Spinal cord (tissue), 10 donors: ENCODE measurements around the gene SLC4A8. TPM values are rescaled to one million over a fixed set of nuclear protein-coding genes. Genes with fewer than 3 reads are reported as not detected.

ENCODE experiments used
- DNase-seq, 6 donors: peaks; one replicate each; pipeline versions ENCODE4 v3.0.0 to v3.0.0-alpha.2; 2013 to 2015; ENCODE audit warnings: low spot score in 6 of 6, low read depth in 4 of 6
- H3K27ac ChIP-seq: one replicate; pipeline ENCODE4 v1.5.1; 2013; ENCODE audit warnings: low read depth, low read length, control low read depth
- H3K27me3 ChIP-seq: one replicate; pipeline ENCODE4 v1.6.1; 2013; ENCODE audit warnings: low read length; ENCODE audit not compliant: control insufficient read depth, insufficient read depth
- H3K36me3 ChIP-seq: one replicate; pipeline ENCODE4 v1.6.1; 2013; ENCODE audit warnings: low read length; ENCODE audit not compliant: control insufficient read depth, insufficient read depth
- H3K4me1 ChIP-seq: one replicate; pipeline ENCODE4 v1.6.1; 2013; ENCODE audit warnings: low read length; ENCODE audit not compliant: control insufficient read depth, insufficient read depth
- H3K4me3 ChIP-seq: one replicate; pipeline ENCODE4 v1.5.1; 2013; ENCODE audit warnings: low read depth, low read length, control low read depth
- H3K9me3 ChIP-seq: one replicate; pipeline ENCODE4 v1.6.1; 2013; ENCODE audit warnings: low read length; ENCODE audit not compliant: control insufficient read depth, insufficient read depth
- WGBS: methylation state at CpG from one replicate; pipeline ENCODE4 v1.1.5; 2013; ENCODE audit warnings: missing lambda C conversion rate; ENCODE audit not compliant: insufficient coverage; 5-methylcytosine and 5-hydroxymethylcytosine counted together
- polyA plus RNA-seq, 2 donors: library from polyadenylated mRNA; unstranded; fragments of 120-200 nt; gene quantifications; one replicate each; pipeline ENCODE4 v1.2.1, GENCODE V29; 2013; ENCODE audit not compliant: insufficient read length in 2 of 2
- total RNA-seq, 2 donors: library from RNA; depleted of rRNA in 1 of 2; stranded (reverse); fragments of 120-200 nt in 1 of 2; fragments of >200 nt in 1 of 2; gene quantifications; one replicate each; pipeline versions ENCODE4 v1.2.3 to v1.2.4, GENCODE V29; 2013 to 2014
- donor health status: healthy.

Gene SLC4A8
- total and polyA plus RNA-seq, 4 donors = 10.9 to 30.0 (median 20.9) TPM

DNA sequence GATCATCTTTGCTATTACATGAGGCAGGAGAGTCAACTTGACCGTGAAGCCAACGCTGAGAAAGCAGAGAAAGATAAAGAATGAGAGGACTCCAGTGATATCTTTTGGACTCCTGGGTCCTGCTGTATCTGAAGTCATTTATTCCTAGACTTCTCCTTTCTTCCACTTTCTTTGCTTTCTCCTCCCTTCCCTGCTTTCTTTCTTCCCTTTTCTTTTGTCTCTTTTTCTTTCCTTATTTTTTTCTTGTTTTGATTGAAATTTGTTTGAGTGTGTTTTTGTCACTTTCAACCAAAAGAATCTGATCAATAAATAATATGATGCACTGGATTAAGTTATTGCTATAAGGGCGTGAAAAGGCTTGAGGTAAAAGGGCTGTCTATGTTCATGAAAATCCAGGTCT lies 20.0 kb upstream of the SLC4A8 start:
- H3K36me3 ChIP-seq = no peaks in the 10 kb centered on the region
- no peaks in the 10 kb centered on the region for H3K27me3 ChIP-seq
- DNase-seq = no peak
- no peak overlapping the region for H3K27ac ChIP-seq
- H3K4me3 ChIP-seq = no peak overlapping the region
- whole genome bisulfite sequencing = 100% methylated on average over 1 of the region's 3 CpGs
- no peaks in the 10 kb centered on the region for H3K4me1 ChIP-seq
- no peaks in the 10 kb centered on the region for H3K9me3 ChIP-seq

- no peak overlapping the region for H3K4me3 ChIP-seq
- H3K27ac ChIP-seq = no peak overlapping the region
- H3K9me3 ChIP-seq = no peaks in the 10 kb centered on the region
- DNase-seq = no peak
- WGBS = no CpG with 5 or more reads among the region's 3 CpGs
- H3K36me3 ChIP-seq = no peaks in the 10 kb centered on the region
- H3K4me1 ChIP-seq = no peaks in the 10 kb centered on the region
- no peaks in the 10 kb centered on the region for H3K27me3 ChIP-seq
Measured at GRCh38 chr12:51405801-51406207, 18.8 kb upstream of the SLC4A8 start.

DNA sequence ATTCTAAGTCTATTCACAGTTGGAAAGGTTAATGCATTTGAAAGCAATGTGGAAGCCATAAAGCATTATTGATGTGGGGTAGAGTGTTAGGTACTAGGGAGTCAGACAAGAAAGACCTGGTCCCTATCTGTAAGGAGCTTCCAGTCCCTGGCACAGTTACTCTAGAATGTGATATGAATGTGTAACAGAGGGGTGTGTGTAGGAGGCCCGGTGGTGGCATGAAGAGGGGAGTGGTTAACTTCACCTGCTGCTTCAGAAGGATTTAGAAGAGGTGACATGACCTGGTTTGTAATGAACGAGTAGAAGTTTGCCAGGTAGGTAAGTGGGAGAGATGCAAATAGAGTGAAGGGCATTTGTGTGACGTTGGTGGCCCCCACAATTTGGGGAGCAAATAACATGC lies 18.3 kb upstream of the SLC4A8 start:
- H3K27ac ChIP-seq = no peak overlapping the region
- DNase-seq = no peak
- H3K4me3 ChIP-seq = no peak overlapping the region
- WGBS = 62% methylated on average over 3 of the region's 3 CpGs
- no peaks in the 10 kb centered on the region for H3K4me1 ChIP-seq
- no peaks in the 10 kb centered on the region for H3K9me3 ChIP-seq
- no peaks in the 10 kb centered on the region for H3K36me3 ChIP-seq
- H3K27me3 ChIP-seq = no peaks in the 10 kb centered on the region

DNA sequence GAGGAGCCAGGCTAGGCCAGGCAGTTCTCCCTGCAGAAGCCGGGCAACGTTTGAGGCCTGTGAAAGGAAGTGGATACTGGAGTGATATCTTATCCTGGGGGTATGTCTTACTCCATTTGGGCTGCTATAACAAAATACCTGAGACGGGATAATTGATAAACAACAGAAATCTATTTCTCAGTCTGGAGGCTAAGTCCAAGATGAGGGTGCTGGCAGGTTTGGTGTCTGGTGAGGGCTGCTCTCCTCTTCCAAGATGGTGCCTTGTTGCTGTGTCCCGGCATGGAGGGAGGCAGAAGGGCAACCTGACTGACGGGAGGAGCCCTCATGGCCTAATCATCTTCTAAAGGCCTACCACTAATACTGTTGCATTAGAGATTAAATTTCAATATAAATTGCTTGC lies 17.8 kb upstream of the SLC4A8 start:
- DNase-seq = no peak
- no peaks in the 10 kb centered on the region for H3K27me3 ChIP-seq
- 86% methylated on average over 3 of the region's 5 CpGs for WGBS
- H3K9me3 ChIP-seq = no peaks in the 10 kb centered on the region
- H3K36me3 ChIP-seq = no peaks in the 10 kb centered on the region
- no peaks in the 10 kb centered on the region for H3K4me1 ChIP-seq
- H3K27ac ChIP-seq = no peak overlapping the region
- H3K4me3 ChIP-seq = no peak overlapping the region

- H3K36me3 ChIP-seq = no peaks in the 10 kb centered on the region
- DNase-seq = no peak
- no peaks in the 10 kb centered on the region for H3K27me3 ChIP-seq
- 66% methylated on average over 4 of the region's 4 CpGs for WGBS
- H3K9me3 ChIP-seq = no peaks in the 10 kb centered on the region
- H3K4me1 ChIP-seq = no peaks in the 10 kb centered on the region
- no peak overlapping the region for H3K27ac ChIP-seq
- H3K4me3 ChIP-seq = no peak overlapping the region
Measured at GRCh38 chr12:51407604-51408003, 17.0 kb upstream of the SLC4A8 start.

DNA sequence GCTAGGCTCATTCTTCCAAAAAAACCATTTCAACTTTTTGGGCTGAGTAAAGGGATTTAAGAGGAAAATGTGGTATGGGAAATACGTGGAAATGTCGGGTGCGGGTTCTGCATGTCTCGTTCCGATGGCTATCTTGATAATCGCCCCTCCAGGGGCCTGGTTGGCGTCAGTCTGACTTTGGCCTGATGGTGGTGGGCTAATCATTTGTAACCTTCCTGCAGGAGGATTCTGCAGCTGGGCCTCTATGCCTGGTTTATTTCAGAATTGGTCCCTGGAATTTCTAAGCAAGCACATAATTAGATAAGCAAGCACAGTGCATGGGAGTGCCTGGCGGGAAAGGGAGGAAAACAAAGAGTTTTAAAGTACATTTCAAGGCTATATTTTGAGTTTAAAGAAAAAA lies 14.8 kb upstream of the SLC4A8 start:
- 95% methylated on average over 7 of the region's 8 CpGs for WGBS
- no peak for DNase-seq
- no peaks in the 10 kb centered on the region for H3K4me1 ChIP-seq
- no peaks in the 10 kb centered on the region for H3K27me3 ChIP-seq
- no peak overlapping the region for H3K27ac ChIP-seq
- H3K36me3 ChIP-seq = no peaks in the 10 kb centered on the region
- no peak overlapping the region for H3K4me3 ChIP-seq
- H3K9me3 ChIP-seq = no peaks in the 10 kb centered on the region

GRCh38 chr12:51413149-51413548 lies 11.5 kb upstream of the SLC4A8 start:
- Histone ChIP-seq H3K4me3 (no peak overlapping the region), H3K27me3 (no peaks in the 10 kb centered on the region), H3K36me3 (no peaks in the 10 kb centered on the region), H3K4me1 (no peaks in the 10 kb centered on the region), H3K27ac (no peak overlapping the region), H3K9me3 (no peaks in the 10 kb centered on the region)
- DNase-seq = no peak

DNA sequence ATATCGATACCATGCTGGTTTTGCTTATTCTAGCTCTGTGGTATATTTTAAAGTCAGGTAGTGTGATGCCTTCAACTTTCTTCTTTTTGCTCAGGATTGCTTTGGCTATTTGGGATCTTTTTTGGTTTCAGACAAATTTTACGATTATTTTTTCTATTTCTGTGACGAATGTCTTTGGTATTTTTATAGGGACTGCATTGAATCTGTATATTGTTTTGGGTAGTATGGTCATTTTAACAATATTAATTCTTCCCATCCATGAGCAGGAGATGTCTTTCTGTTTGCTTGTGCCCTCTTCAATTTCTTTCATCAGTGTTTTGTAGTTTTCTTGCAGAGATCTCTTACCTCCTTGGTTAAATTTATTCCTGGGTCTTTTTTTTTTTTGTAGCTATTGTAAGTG lies 10.8 kb upstream of the SLC4A8 start:
- no peaks in the 10 kb centered on the region for H3K9me3 ChIP-seq
- WGBS = 88% methylated on average over 1 of the region's 3 CpGs
- no peaks in the 10 kb centered on the region for H3K4me1 ChIP-seq
- H3K27me3 ChIP-seq = no peaks in the 10 kb centered on the region
- no peak for DNase-seq
- H3K27ac ChIP-seq = no peak overlapping the region
- H3K36me3 ChIP-seq = no peaks in the 10 kb centered on the region
- H3K4me3 ChIP-seq = no peak overlapping the region

DNA sequence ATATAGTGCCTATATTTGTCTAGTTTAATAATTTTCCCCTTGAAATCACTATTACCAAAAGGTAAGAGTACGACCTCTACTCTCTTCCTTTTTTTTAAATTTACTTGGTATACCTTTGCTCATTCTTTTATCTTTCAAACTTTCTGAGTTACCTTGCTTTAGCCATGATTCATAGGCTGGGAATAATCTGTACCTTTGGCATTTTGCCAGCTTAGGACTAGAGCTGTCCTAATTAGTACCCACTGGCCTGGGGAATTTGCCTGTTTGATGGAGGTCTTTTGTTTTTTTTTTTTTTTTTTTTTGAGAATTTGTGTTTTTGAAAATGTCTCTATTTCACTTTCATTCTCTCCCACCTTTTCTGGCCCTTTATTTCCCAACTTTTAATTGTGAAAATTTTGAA lies 8.7 kb upstream of the SLC4A8 start:
- WGBS = no CpG with 5 or more reads among the region's 1 CpG
- Histone ChIP-seq H3K27ac (no peak overlapping the region), H3K27me3 (no peaks in the 10 kb centered on the region), H3K36me3 (no peaks in the 10 kb centered on the region), H3K4me3 (no peak overlapping the region), H3K9me3 (no peaks in the 10 kb centered on the region), H3K4me1 (peaks cover 3% of the 10 kb centered on the region)
- no peak for DNase-seq

DNA sequence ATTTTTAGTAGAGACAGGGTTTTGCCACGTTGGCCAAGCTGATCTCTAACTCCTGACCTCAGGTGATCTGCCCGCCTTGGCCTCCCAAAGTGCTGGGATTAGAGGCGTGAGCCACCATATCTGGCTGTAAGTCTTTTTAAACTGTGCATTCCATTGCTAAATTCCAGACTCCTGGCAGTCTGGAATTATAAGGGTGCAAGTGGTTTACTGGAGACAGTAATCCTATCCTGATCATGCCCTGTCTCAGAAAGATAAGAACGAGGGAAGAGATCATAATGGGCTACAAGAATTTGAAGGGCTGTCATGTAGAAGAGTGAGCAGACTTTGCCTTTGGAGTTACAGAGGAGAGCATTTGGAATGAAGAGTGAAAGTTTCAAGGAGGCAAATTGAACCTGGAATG lies 6.8 kb upstream of the SLC4A8 start:
- WGBS = 91% methylated on average over 4 of the region's 4 CpGs
- DNase-seq = no peak

More for the DNA sequence above, 6.8 kb upstream of the SLC4A8 start:
- H3K4me3 ChIP-seq = no peak overlapping the region
- peaks cover 3% of the 10 kb centered on the region for H3K4me1 ChIP-seq
- H3K27ac ChIP-seq = no peak overlapping the region
- H3K27me3 ChIP-seq = no peaks in the 10 kb centered on the region
- no peaks in the 10 kb centered on the region for H3K9me3 ChIP-seq
- no peaks in the 10 kb centered on the region for H3K36me3 ChIP-seq
